GM19025 (cell line): ENCODE results near the gene TOLLIP.

ENCODE experiments used
- ATAC-seq: cut with Tn5 transposase; IDR thresholded peaks from one replicate; pipeline ENCODE4 v1.9.1; 2021; ENCODE audit warnings: mild to moderate bottlenecking, low read depth, moderate library complexity; ENCODE audit not compliant: unreplicated experiment

Gene TOLLIP

DNA sequence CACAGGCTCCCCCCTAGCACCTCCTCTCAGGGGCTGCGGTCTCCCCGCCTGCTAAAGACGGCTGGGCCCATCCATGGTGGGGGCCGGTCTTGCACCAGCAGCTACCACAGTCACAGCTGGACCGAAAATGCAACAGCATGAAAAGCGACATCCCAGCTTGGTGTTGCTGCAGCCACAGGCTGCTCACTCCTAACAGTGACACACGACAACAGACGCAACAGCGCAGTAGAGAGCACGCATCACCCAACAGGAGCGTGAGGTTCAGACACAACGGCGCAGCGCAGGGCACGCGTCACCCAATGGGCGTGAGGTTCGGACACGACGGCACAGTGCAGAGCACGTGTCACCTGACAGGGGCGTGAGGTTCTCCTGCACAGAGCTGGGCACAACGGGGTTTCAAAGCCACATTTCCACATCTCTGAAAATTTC is 24.1 kb downstream of the TOLLIP start:
- ATAC-seq, result no peak

- ATAC-seq, result no peak
Measured at GRCh38 chr11:1283906-1284305, 25.5 kb downstream of the TOLLIP start.

GRCh38 chr11:1283091-1283511 is 26.3 kb downstream of the TOLLIP start:
- no peak for ATAC-seq

- no peak for ATAC-seq
Measured at GRCh38 chr11:1281974-1282365, 27.5 kb downstream of the TOLLIP start.

DNA sequence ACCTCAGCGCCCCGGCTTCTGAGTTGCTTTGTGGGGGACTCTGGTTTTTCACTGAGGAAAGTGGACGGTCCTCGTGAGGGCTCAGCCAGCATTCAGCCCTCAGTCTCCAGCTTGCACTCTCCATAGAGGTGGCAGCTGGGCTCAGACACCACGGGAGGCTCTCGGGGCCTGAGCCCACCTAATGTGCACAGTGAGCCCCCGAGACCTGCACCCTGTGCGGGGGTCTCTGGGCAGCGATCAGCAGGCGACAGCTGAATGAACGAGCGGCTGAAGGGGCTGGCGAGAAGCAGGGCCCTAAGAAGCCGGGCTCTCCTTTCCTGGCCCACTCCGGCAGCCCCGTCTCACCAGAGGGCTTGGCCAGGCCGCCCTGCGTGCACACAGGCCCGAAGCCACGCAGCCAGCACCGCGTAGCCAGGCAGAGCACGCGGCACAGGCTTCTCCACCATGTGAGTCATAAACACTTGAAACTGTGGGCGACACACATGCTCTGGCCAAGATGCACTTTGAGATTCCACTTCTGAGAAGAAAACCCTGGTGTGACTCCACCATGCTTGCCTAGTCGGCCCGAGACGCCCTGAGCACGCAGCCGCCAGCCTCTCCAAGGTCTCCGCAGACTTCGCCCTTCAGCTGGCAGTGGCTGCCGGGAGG is 28.0 kb downstream of the TOLLIP start:
- ATAC-seq, result no peak

DNA sequence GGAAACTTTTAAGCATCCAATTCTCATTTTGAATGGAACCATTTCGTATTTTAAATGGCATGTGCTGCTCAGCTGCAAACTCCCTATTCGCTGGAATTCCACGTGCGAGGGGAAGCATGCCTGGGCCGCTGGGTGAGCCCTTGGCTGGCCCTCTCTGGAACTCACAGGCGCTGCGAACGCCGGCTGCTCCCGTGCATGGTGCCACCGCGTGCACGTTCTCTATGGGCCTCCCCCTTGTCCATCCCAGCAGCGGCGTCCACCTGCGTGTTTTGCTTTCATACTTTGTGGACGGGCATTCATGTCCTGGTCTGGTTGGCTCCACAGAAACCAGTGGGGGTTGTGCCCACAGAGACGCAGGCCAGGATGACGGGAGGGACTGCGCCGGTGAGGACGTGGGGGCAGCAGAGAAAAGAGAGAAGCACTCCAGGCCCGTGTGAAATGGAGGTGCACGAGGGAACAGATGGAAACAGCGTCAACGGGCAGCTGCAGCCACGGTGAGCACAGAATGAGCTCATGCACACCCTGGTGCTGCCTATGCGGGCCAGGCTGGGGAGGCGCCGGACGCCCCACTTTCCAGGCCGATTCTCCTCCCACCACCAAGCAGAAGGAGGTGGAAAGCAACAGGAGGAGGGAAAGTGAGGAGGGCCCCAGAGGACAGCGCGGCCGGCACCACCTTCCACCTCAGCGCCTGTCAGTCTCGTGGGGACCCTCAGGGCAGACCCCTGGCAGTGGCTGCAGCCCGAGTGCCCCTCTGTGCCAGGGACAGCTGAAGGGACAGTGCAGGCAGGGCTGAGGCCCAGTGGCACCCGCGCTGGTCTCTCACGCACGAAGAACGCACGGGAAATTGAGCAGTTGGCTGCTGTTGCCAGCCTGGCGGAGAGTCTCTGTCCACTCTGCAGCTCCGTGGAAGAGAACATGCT is 29.1 kb downstream of the TOLLIP start:
- no peak for ATAC-seq

GRCh38 chr11:1279674-1280055 is 29.8 kb downstream of the TOLLIP start:
- ATAC-seq, result no peak

DNA sequence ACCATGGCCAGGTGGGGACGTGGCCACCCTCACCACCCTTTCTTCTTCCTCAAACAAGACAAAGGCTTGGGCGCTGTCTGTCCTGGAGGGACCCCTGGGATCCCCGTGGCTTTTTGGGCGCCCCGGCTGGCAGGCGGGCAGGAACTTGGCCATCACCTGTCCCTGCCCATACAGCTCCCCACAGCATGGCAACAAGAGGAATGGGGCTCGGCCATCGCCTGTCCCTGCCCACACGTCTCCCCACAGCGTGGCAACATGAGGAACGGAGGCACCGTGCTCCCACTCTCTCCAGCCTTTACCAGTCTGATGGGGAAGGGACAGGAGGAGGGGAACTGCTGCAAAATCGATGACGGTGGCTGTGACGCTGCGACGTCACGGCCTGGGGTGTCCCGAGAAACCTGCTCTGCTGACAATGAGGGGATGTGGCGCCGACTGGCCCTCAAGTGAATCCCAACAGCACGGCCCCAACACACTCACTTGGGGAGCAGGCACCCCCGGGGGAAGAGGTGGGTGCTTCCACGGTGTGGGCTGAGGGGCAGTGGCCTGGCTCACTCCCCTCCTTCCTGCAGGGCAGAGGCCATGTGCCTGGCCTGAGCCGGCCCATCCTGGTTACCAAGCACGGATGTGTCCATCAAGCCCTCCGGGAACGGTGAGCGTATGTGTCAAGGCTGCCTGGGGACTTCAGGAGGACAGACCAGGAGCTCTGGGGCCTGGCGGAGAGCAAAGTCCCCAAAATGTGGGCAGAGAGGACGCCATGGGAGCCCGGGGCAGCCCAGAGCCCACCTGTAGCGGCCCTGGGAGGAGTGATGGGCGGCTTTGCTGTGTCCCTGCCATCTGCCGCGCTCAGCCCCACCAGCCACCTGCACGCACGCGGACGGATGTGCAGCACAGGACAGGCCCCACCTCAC is 30.4 kb downstream of the TOLLIP start:
- ATAC-seq, result no peak

- no peak for ATAC-seq
Measured at GRCh38 chr11:1277936-1278512, 31.4 kb downstream of the TOLLIP start.

GRCh38 chr11:1276866-1277615 is 32.4 kb downstream of the TOLLIP start:
- ATAC-seq, result no peak

- no peak for ATAC-seq
Measured at GRCh38 chr11:1276041-1276790, 33.2 kb downstream of the TOLLIP start.

DNA sequence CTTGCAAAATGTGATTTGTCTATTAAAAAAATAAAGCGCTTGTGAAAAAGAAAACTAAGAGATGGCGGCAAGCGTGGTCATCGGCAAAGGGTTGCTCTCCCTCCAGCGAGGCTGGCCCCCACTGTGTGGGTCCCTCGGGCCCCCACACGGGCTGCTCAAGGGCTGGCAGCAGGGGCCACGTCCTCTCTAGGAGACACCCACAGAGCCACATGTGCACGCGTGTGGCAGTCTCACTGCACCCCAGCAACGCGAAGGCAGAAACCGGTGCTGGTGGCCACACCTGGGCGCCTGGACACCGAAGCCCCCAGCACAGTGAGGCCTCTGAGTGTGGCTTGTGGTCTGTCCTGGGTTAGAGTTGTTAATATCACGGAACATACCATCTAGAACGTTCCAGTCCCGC is 34.4 kb downstream of the TOLLIP start:
- ATAC-seq, result no peak

DNA sequence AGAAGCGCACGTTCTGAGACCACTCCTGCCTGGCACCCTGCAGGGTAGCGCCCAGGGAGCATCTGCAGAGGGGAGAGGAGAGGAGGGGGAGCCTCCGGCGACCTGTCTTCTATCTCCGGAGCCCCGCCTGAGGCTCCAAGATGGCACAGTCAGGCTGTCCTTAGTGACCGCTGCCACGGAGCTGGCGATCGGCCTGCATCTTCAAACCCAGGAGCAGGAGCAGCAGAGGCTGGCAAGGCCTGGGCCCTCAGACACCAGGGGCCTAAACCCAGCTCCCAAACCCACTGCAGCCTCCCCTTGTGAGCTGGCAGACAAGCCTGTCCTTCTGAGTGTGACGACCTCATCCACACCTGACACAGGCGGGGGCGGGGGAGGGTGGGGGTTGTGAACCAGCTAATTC is 34.9 kb downstream of the TOLLIP start:
- ATAC-seq, result no peak

DNA sequence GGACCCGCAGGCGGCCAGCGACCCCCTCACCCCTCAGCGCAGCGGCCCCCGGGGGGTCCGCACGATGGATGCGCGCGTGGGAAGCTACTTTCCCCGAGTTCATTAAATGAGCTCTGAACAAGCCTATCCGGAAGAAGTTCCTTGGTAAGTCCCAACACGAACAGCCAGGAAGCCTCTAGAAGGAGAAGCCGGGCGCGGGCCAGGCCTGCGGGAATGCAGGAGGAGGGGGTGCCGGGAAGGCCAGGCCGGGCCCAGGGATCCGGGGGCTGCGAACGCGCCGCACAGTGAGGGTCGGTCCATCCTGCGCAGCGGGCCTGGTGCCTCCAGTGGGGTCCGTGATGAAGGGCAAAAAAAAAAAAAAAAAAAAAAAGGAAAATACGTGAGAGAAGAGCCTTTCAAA is 36.9 kb downstream of the TOLLIP start:
- ATAC-seq, result no peak

- ATAC-seq, result no peak
Measured at GRCh38 chr11:1271927-1272326, 37.5 kb downstream of the TOLLIP start.

- no peak for ATAC-seq
Measured at GRCh38 chr11:1271406-1271805, 38.0 kb downstream of the TOLLIP start.

DNA sequence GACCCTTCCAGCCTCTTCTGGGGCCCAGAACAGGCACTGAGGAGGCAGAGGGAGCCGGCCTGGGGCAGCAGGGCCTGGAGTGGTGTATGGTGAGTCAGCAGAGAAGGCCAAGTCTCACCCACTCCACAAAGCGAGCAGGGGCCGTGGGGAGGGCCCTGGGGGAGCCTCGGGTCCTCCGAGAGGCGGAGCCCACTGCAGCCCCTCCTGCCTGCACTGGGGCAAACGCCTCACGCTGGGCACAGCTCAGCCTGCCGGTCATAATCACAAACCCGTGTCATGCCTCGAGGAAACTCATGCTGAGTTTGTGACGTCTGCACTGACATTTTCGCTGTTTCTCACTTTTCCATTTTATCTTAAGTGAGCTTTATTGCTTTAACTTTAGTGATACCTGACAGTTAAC is 38.4 kb downstream of the TOLLIP start:
- no peak for ATAC-seq

GRCh38 chr11:1270476-1270875 is 39.0 kb downstream of the TOLLIP start:
- ATAC-seq, result no peak

DNA sequence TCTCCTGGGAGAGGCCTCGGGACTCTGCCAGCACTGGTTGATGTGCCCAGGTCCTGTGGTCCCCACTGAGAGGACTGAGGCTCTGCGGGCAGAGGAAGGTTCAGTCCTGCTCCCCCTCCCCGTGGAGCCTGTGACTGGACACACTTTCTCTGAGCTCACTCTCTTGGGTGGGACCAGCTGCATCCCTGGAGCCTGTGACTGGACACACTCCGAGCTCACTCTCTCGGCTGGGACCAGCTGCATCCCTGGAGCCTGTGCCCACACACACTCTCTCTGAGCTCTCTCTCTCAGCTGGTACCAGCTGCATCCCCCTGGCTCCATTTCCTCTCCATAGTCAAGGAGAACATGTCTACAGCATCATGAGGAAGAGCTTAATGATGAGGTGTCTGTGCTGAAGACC is 39.5 kb downstream of the TOLLIP start:
- ATAC-seq, result no peak
